ENCODE data around the gene SEPTIN12.

GRCh38 chr16:4795828-4796572, 7.9 kb upstream of the SEPTIN12 start:
- no peak for TF ChIP-seq POLR2A (IDR thresholded peaks at IDR 0.05)
- TF ChIP-seq, protein P1, sequence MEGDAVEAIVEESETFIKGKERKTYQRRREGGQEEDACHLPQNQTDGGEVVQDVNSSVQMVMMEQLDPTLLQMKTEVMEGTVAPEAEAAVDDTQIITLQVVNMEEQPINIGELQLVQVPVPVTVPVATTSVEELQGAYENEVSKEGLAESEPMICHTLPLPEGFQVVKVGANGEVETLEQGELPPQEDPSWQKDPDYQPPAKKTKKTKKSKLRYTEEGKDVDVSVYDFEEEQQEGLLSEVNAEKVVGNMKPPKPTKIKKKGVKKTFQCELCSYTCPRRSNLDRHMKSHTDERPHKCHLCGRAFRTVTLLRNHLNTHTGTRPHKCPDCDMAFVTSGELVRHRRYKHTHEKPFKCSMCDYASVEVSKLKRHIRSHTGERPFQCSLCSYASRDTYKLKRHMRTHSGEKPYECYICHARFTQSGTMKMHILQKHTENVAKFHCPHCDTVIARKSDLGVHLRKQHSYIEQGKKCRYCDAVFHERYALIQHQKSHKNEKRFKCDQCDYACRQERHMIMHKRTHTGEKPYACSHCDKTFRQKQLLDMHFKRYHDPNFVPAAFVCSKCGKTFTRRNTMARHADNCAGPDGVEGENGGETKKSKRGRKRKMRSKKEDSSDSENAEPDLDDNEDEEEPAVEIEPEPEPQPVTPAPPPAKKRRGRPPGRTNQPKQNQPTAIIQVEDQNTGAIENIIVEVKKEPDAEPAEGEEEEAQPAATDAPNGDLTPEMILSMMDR (IDR thresholded peaks at IDR 0.05) = no peak

Measured in testis (tissue), 2 donors.